HEK293T (cell line): Measurements from ENCODE around the gene RAB15.

ENCODE experiments used
- BHLHE40 ChIP-seq: fragments of 450-650 bp; IDR thresholded peaks from 2 replicates; pipeline ENCODE4 v1.6.1; 2016; ENCODE audit warnings: mild to moderate bottlenecking, moderate library complexity, borderline replicate concordance
- CTBP1 ChIP-seq: fragments of 450-650 bp; IDR thresholded peaks from 2 replicates; pipeline ENCODE4 v1.6.1; 2016; ENCODE audit warnings: borderline replicate concordance
- ELF4 ChIP-seq: fragments of 450-650 bp; IDR thresholded peaks from 2 replicates; pipeline ENCODE4 v1.6.1; 2017; ENCODE audit warnings: antibody characterized with exemption
- FOXK2 ChIP-seq: fragments of 450-650 bp; IDR thresholded peaks from 2 replicates; pipeline ENCODE4 v1.6.1; 2016; ENCODE audit warnings: mild to moderate bottlenecking
- FOXM1 ChIP-seq: fragments of 450-650 bp; IDR thresholded peaks from 2 replicates; pipeline ENCODE4 v1.6.1; 2017; ENCODE audit warnings: mild to moderate bottlenecking, borderline replicate concordance
- HDGF ChIP-seq: fragments of 450-650 bp; IDR thresholded peaks from 2 replicates; pipeline ENCODE4 v1.6.1; 2017; ENCODE audit warnings: antibody characterized with exemption, borderline replicate concordance
- L3MBTL2 ChIP-seq: fragments of 450-650 bp; conservative IDR thresholded peaks from 2 replicates; pipeline ENCODE4 v1.6.1; 2016; ENCODE audit warnings: mild to moderate bottlenecking
- LEF1 ChIP-seq: fragments of 450-650 bp; IDR thresholded peaks from 2 replicates; pipeline ENCODE4 v1.6.1; 2017; ENCODE audit warnings: mild to moderate bottlenecking, borderline replicate concordance
- NFRKB ChIP-seq: fragments of 450-650 bp; IDR thresholded peaks from 2 replicates; pipeline ENCODE4 v1.6.1; 2016; ENCODE audit warnings: mild to moderate bottlenecking, moderate library complexity
- PKNOX1 ChIP-seq: fragments of 450-650 bp; IDR thresholded peaks from 2 replicates; pipeline ENCODE4 v1.6.1; 2016
- SP1 ChIP-seq: fragments of 450-650 bp; IDR thresholded peaks from 2 replicates; pipeline ENCODE4 v1.6.1; 2017
- SUZ12 ChIP-seq: fragments of 450-650 bp; IDR thresholded peaks from 2 replicates; pipeline ENCODE4 v1.6.1; 2016; ENCODE audit warnings: mild to moderate bottlenecking
- TARDBP ChIP-seq: fragments of 450-650 bp; IDR thresholded peaks from 2 replicates; pipeline ENCODE4 v1.6.1; 2016
- ZNF384 ChIP-seq: fragments of 450-650 bp; IDR thresholded peaks from 2 replicates; pipeline ENCODE4 v1.6.1; 2016

GRCh38 chr14:64919215-64919614 lies 52.9 kb downstream of the RAB15 start:
- TF ChIP-seq L3MBTL2 (no peak), ELF4 (no peak), SP1 (no peak), BHLHE40 (no peak), LEF1 (no peak), TARDBP (no peak), FOXM1 (no peak), CTBP1 (no peak), PKNOX1 (no peak), FOXK2 (no peak), NFRKB (no peak), HDGF (no peak), SUZ12 (no peak), ZNF384 (no peak)
